Endodermal cell (in vitro differentiated cells): Measurements from ENCODE around the gene PLPP3. TPM values are rescaled to one million over a fixed set of nuclear protein-coding genes. Genes with fewer than 3 reads are reported as not detected.
A peak's percentile ranks its signal among the peaks of the same experiment; 100 is the strongest.

Experiments used
- DNase-seq: peaks from one replicate; pipeline ENCODE4 v3.0.0-alpha.2; 2017
- H3K27ac ChIP-seq: 2 replicates; pipeline ENCODE4 v1.5.1; 2013; ENCODE audit warnings: mild to moderate bottlenecking, low read depth, low read length, moderate library complexity
- H3K27me3 ChIP-seq: 2 replicates; pipeline ENCODE4 v1.6.1; 2013; ENCODE audit warnings: mild to moderate bottlenecking, low read length, moderate library complexity; ENCODE audit not compliant: insufficient read depth, control insufficient read depth, poor library complexity, severe bottlenecking
- H3K36me3 ChIP-seq: 2 replicates; pipeline ENCODE4 v1.7.0; 2013; ENCODE audit warnings: mild to moderate bottlenecking, low read length, moderate library complexity; ENCODE audit not compliant: control insufficient read depth, insufficient read depth
- H3K4me1 ChIP-seq: one replicate; pipeline ENCODE4 v1.7.0; 2013; ENCODE audit warnings: low read length; ENCODE audit not compliant: control insufficient read depth, insufficient read depth
- H3K4me3 ChIP-seq: 2 replicates; pipeline ENCODE4 v1.5.1; 2013; ENCODE audit warnings: mild to moderate bottlenecking, low read length, moderate library complexity
- H3K9ac ChIP-seq: 2 replicates; pipeline ENCODE4 v1.6.1; 2013; ENCODE audit warnings: mild to moderate bottlenecking, low read length, moderate library complexity; ENCODE audit not compliant: poor library complexity, severe bottlenecking; ENCODE audit errors: extremely low read depth
- H3K9me3 ChIP-seq: 2 replicates; pipeline ENCODE4 v1.6.1; 2013; ENCODE audit warnings: mild to moderate bottlenecking, low read length, moderate library complexity; ENCODE audit not compliant: control insufficient read depth
- H3K27ac Mint-ChIP-seq: 2 replicates; pipeline ENCODE4 v1.8.0; 2020; ENCODE audit warnings: mixed read lengths
- H3K27me3 Mint-ChIP-seq: 2 replicates; pipeline ENCODE4 v1.8.0; 2021; ENCODE audit warnings: mild to moderate bottlenecking, mixed read lengths; ENCODE audit not compliant: insufficient read depth
- H3K36me3 Mint-ChIP-seq: 2 replicates; pipeline ENCODE4 v1.8.0; 2020; ENCODE audit warnings: low read depth, mixed read lengths
- H3K4me1 Mint-ChIP-seq: 2 replicates; pipeline ENCODE4 v1.8.0; 2020; ENCODE audit warnings: mixed read lengths
- H3K4me3 Mint-ChIP-seq: 2 replicates; pipeline ENCODE4 v1.8.0; 2020; ENCODE audit warnings: mild to moderate bottlenecking, moderate library complexity, mixed read lengths
- H3K9me3 Mint-ChIP-seq: 2 replicates; pipeline ENCODE4 v1.8.0; 2020; ENCODE audit warnings: mild to moderate bottlenecking, mixed read lengths
- WGBS, 2 experiments: methylation state at CpG; one replicate each; pipeline versions ENCODE4 v1.1.5 to v1.1.7; 2013; ENCODE audit warnings: missing lambda C conversion rate in 2 of 2, mixed read lengths in 1 of 2; ENCODE audit not compliant: insufficient coverage in 1 of 2, insufficient read length in 1 of 2; 5-methylcytosine and 5-hydroxymethylcytosine counted together
- total RNA-seq, 2 donors: library from RNA; stranded (reverse); fragmentation: NEBNext Ultra II Directional in 1 of 2; extraction: Animal tissue kit (Norgen Biotek cat#: 25700) in 1 of 2; gene quantifications; 2 replicates in 1 of 2; 3 replicates in 1 of 2; pipeline ENCODE4 v1.2.1, GENCODE V29; 2021
- TF ChIP-seq, protein P1 (sequence below): fragments of 200-600 bp; sonication (generic); conservative IDR thresholded peaks from 2 replicates; pipeline ENCODE4 v1.5.0; 2021; ENCODE audit warnings: antibody characterized with exemption, mild to moderate bottlenecking

PLPP3 gene
- total RNA-seq, 2 donors from 2014 or later = 39.2 to 55.2 TPM

DNA sequence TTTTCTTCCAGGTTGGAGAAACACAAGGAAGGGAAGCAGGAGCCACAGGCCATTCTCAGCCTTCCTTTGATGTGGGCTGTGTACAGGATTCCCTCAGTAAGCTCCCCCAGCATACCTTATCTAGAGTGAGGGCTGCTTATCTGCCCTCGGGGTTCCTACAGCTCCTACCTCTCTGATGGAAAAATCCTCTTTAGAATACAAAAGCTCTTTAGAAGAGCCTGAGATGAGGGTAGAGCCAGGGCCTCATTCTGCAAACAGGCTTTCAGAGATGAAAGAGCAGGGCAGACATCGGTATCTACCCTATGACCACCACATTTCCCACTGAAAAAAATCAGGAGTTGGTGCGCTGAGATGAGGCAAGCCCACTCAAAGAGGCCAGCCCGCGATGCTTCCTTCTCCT lies 85.1 kb downstream of the PLPP3 start:
- Mint-ChIP-seq H3K27ac (peak overlapping the region; percentile 92), H3K36me3 (peaks cover 51% of the 10 kb centered on the region)
- H3K9me3 ChIP-seq = no peaks in the 10 kb centered on the region

DNA sequence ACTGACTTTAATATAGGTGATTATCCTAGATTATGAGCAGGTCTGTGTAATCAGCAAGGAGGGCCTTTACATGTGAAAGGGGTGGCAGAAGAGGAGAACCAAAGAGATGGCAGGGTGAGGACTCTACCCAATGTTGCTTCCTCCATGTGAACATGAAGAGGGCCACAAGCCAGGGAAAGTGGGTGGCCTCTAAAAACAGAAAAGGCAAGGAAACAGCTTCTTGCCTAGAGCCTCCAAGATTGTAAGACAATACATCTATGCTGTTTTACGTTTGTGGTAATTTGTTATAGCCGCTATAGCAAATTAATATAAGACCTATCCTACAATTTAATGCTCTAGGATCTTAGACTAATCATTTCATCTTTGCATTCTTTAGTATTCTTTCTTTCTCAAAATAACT lies 85.5 kb downstream of the PLPP3 start:
- no peaks in the 10 kb centered on the region for H3K27me3 Mint-ChIP-seq
- Histone ChIP-seq H3K4me3 (peak overlapping the region; percentile 42), H3K9ac (no peak overlapping the region), H3K27me3 (no peaks in the 10 kb centered on the region), H3K9me3 (no peaks in the 10 kb centered on the region), H3K27ac (no peak overlapping the region), H3K4me1 (peaks cover 34% of the 10 kb centered on the region), H3K36me3 (peaks cover 21% of the 10 kb centered on the region)
- peak overlapping the region; percentile 29 for H3K4me3 Mint-ChIP-seq
- TF ChIP-seq, protein P1, sequence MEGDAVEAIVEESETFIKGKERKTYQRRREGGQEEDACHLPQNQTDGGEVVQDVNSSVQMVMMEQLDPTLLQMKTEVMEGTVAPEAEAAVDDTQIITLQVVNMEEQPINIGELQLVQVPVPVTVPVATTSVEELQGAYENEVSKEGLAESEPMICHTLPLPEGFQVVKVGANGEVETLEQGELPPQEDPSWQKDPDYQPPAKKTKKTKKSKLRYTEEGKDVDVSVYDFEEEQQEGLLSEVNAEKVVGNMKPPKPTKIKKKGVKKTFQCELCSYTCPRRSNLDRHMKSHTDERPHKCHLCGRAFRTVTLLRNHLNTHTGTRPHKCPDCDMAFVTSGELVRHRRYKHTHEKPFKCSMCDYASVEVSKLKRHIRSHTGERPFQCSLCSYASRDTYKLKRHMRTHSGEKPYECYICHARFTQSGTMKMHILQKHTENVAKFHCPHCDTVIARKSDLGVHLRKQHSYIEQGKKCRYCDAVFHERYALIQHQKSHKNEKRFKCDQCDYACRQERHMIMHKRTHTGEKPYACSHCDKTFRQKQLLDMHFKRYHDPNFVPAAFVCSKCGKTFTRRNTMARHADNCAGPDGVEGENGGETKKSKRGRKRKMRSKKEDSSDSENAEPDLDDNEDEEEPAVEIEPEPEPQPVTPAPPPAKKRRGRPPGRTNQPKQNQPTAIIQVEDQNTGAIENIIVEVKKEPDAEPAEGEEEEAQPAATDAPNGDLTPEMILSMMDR = no peak
- DNase-seq = no peak
- H3K27ac Mint-ChIP-seq = peak overlapping the region; percentile 36
- H3K36me3 Mint-ChIP-seq = peaks cover 50% of the 10 kb centered on the region
- H3K9me3 Mint-ChIP-seq = no peaks in the 10 kb centered on the region
- peaks cover 66% of the 10 kb centered on the region for H3K4me1 Mint-ChIP-seq
- WGBS, 2 experiments = 95% methylated on average over 2 of the region's 2 CpGs; no CpG with 5 or more reads in 1 of the 2 experiments

More for the DNA sequence above, 85.1 kb downstream of the PLPP3 start:
- Histone ChIP-seq H3K27ac (peak overlapping the region; percentile 55), H3K27me3 (no peaks in the 10 kb centered on the region), H3K4me1 (peaks cover 36% of the 10 kb centered on the region), H3K9ac (no peak overlapping the region), H3K36me3 (peaks cover 21% of the 10 kb centered on the region), H3K4me3 (peak overlapping the region; percentile 42)
- DNase-seq = peak; percentile 77
- Mint-ChIP-seq H3K9me3 (no peaks in the 10 kb centered on the region), H3K27me3 (no peaks in the 10 kb centered on the region), H3K4me1 (peaks cover 71% of the 10 kb centered on the region), H3K4me3 (peak overlapping the region; percentile 29)
- TF ChIP-seq, protein P1 = no peak
- WGBS, 2 experiments = 29% methylated on average over 3 to 5 of the region's 5 CpGs

- Histone ChIP-seq H3K27me3 (no peaks in the 10 kb centered on the region), H3K4me1 (peaks cover 26% of the 10 kb centered on the region), H3K9ac (no peak overlapping the region), H3K9me3 (no peaks in the 10 kb centered on the region), H3K4me3 (no peak overlapping the region), H3K36me3 (peaks cover 14% of the 10 kb centered on the region), H3K27ac (no peak overlapping the region)
- TF ChIP-seq, protein P1 = no peak
- no peaks in the 10 kb centered on the region for H3K9me3 Mint-ChIP-seq
- no peaks in the 10 kb centered on the region for H3K27me3 Mint-ChIP-seq
- no peak overlapping the region for H3K27ac Mint-ChIP-seq
- H3K36me3 Mint-ChIP-seq = peaks cover 39% of the 10 kb centered on the region
- H3K4me1 Mint-ChIP-seq = peaks cover 47% of the 10 kb centered on the region
- no peak overlapping the region for H3K4me3 Mint-ChIP-seq
- WGBS, 2 experiments = 83 to 100% methylated on average over 2 to 5 of the region's 5 CpGs
- DNase-seq = no peak
Observed at GRCh38 chr1:56491441-56491840, 87.9 kb downstream of the PLPP3 start.
